Measurements from ENCODE around the gene TMEM183A.

The TMEM183A gene

GRCh38 chr1:203072002-203072602 is 64.9 kb downstream of the TMEM183A start:
- DNase-seq (ENCODE audit: low read depth) = no peak

GRCh38 chr1:203072911-203073310 is 65.7 kb downstream of the TMEM183A start:
- no peak for DNase-seq (ENCODE audit: low read depth)

- no peak for DNase-seq (ENCODE audit: low read depth)
Measured at GRCh38 chr1:203073469-203073868, 66.3 kb downstream of the TMEM183A start.
